Common myeloid progenitor, CD34-positive (primary cell): ENCODE measurements around the gene DIS3L2.
A peak's percentile ranks its signal among the peaks of the same experiment; 100 is the strongest.
"Not testable (repeated sequence)": the region's sequence is repeated elsewhere in the genome, so short reads cannot be mapped to it uniquely, and the experiment has no call there.

Experiments used
- CTCF ChIA-PET: fragments of 350-600 bp; sonication (Branson Sonifier 250); formaldehyde crosslinking; loops from one replicate; lab custom pipeline; 2021; ENCODE audit warnings: antibody characterized with exemption; lab: Charles Lee
- POLR2A ChIA-PET: fragments of 350-600 bp; sonication (Branson Sonifier 250); formaldehyde crosslinking; loops from one replicate; lab custom pipeline; 2021; ENCODE audit warnings: antibody characterized with exemption; lab: Charles Lee
- DNase-seq, 3 donors: peaks; one replicate each; pipeline versions ENCODE4 v3.0.0 to v3.0.0-alpha.2; 2013
- H3K27ac ChIP-seq, 2 experiments: 1 replicate in 1 of 2; 2 replicates in 1 of 2; pipeline ENCODE4 v1.7.0; 2013; ENCODE audit warnings: inconsistent platforms in 2 of 2, low read length in 2 of 2, mild to moderate bottlenecking in 2 of 2, low read depth in 1 of 2, moderate library complexity in 1 of 2; ENCODE audit not compliant: severe bottlenecking in 2 of 2, insufficient read depth in 1 of 2, poor library complexity in 1 of 2
- H3K27me3 ChIP-seq, 5 experiments: replicated peaks in 2 of 5; 1 replicate in 3 of 5; 2 replicates in 2 of 5; pipeline versions ENCODE4 v1.6.1 to v1.7.0; 2013; ENCODE audit warnings: low read length in 4 of 5, mild to moderate bottlenecking in 2 of 5, moderate library complexity in 2 of 5, inconsistent platforms in 1 of 5; ENCODE audit not compliant: insufficient read depth in 5 of 5, control insufficient read depth in 4 of 5
- H3K36me3 ChIP-seq, 4 experiments: 1 replicate in 2 of 4; 2 replicates in 2 of 4; pipeline versions ENCODE4 v1.6.1 to v1.7.0; 2013; ENCODE audit warnings: low read length in 3 of 4, control low read depth in 1 of 4, mild to moderate bottlenecking in 1 of 4; ENCODE audit not compliant: control insufficient read depth in 4 of 4, insufficient read depth in 4 of 4
- H3K4me1 ChIP-seq, 4 experiments: 1 replicate in 3 of 4; 2 replicates in 1 of 4; pipeline versions ENCODE4 v1.6.1 to v1.7.1; 2013; ENCODE audit warnings: low read length in 3 of 4, mild to moderate bottlenecking in 3 of 4, control low read depth in 1 of 4, inconsistent platforms in 1 of 4, moderate library complexity in 1 of 4; ENCODE audit not compliant: control insufficient read depth in 4 of 4, insufficient read depth in 4 of 4; ENCODE audit errors: control extremely low read depth in 1 of 4
- H3K4me3 ChIP-seq, 7 experiments: 1 replicate in 4 of 7; 2 replicates in 3 of 7; pipeline versions ENCODE4 v1.5.1 to v1.7.0; 2013; ENCODE audit warnings: mild to moderate bottlenecking in 7 of 7, low read length in 6 of 7, moderate library complexity in 6 of 7, inconsistent platforms in 2 of 7, low read depth in 2 of 7, control low read depth in 1 of 7; ENCODE audit not compliant: insufficient read depth in 4 of 7, control insufficient read depth in 1 of 7; ENCODE audit errors: extremely low read depth in 1 of 7
- H3K9me3 ChIP-seq, 5 experiments: 1 replicate in 4 of 5; 2 replicates in 1 of 5; pipeline versions ENCODE4 v1.6.1 to v1.7.1; 2013; ENCODE audit warnings: low read length in 4 of 5, mild to moderate bottlenecking in 2 of 5, inconsistent platforms in 1 of 5, low read depth in 1 of 5, moderate library complexity in 1 of 5; ENCODE audit not compliant: control insufficient read depth in 4 of 5, insufficient read depth in 2 of 5; ENCODE audit errors: control extremely low read depth in 1 of 5
- WGBS: methylation state at CpG from one replicate; pipeline ENCODE4 v1.1.5; 2013; ENCODE audit not compliant: insufficient coverage; 5-methylcytosine and 5-hydroxymethylcytosine counted together

DIS3L2 gene

GRCh38 chr2:232382331-232383225, 421.1 kb downstream of the DIS3L2 start:
- ChIA-PET CTCF (interaction anchor here (0.5 to 1.0 kb wide), 5 partner anchors 13 to 39 kb away, joined by 3 to 5 read pairs (median 3); no protein-coding TSS in a partner anchor), POLR2A (no interaction called here)
- no peaks in the 10 kb centered on the region for H3K9me3 ChIP-seq
- H3K36me3 ChIP-seq: no peaks in the 10 kb centered on the region
- no peak for DNase-seq
- WGBS: 84% methylated on average over 9 of the region's 18 CpGs
- peaks cover 0 to 26% (median 16%) of the 10 kb centered on the region in 4 experiments for H3K4me1 ChIP-seq
- H3K27ac ChIP-seq: no peak overlapping the region
- peaks cover 0 to 18% (median 0%) of the 10 kb centered on the region in 5 experiments for H3K27me3 ChIP-seq
- H3K4me3 ChIP-seq: no peak overlapping the region

- ChIA-PET POLR2A (no interaction called here), CTCF (interaction anchor here (1.0 to 2.4 kb wide), 6 partner anchors 10 to 484 kb away, joined by 3 to 7 read pairs (median 4); no protein-coding TSS in a partner anchor)
- H3K27me3 ChIP-seq: peaks cover 0 to 22% (median 0%) of the 10 kb centered on the region in 5 experiments
- H3K4me3 ChIP-seq: no peak overlapping the region
- peak in 1 of 3 donors; percentile 28 for DNase-seq
- peaks cover 0 to 33% (median 17%) of the 10 kb centered on the region in 4 experiments for H3K4me1 ChIP-seq
- no peaks in the 10 kb centered on the region for H3K9me3 ChIP-seq
- 92% methylated on average over 1 of the region's 1 CpG for WGBS
- no peak overlapping the region for H3K27ac ChIP-seq
- no peaks in the 10 kb centered on the region for H3K36me3 ChIP-seq
Measured at GRCh38 chr2:232384466-232384865, 423.0 kb downstream of the DIS3L2 start.

GRCh38 chr2:232385058-232385457, 423.5 kb downstream of the DIS3L2 start:
- DNase-seq, H3K4me3 ChIP-seq, H3K27ac ChIP-seq, H3K36me3 ChIP-seq, H3K9me3 ChIP-seq, POLR2A ChIA-PET: not testable (repeated sequence)
- peaks cover 0 to 38% (median 18%) of the 10 kb centered on the region in 4 experiments for H3K4me1 ChIP-seq
- peaks cover 0 to 22% (median 0%) of the 10 kb centered on the region in 5 experiments for H3K27me3 ChIP-seq
- CTCF ChIA-PET: interaction anchor here (1.0 to 2.4 kb wide), 5 partner anchors 11 to 484 kb away, joined by 3 to 7 read pairs (median 4); no protein-coding TSS in a partner anchor

- peak; percentile 71 to 90 (median 82) for DNase-seq
- Histone ChIP-seq H3K27me3 (peaks cover 0 to 26% (median 0%) of the 10 kb centered on the region in 5 experiments), H3K4me1 (peaks cover 0 to 46% (median 24%) of the 10 kb centered on the region in 4 experiments), H3K36me3 (no peaks in the 10 kb centered on the region), H3K4me3 (peak overlapping the region in 2 of 7 experiments; percentile 32 to 58), H3K9me3 (no peaks in the 10 kb centered on the region), H3K27ac (no peak overlapping the region)
- POLR2A ChIA-PET: interaction anchor here (0.7 kb wide), 1 partner anchor 249 kb away, joined by 3 read pairs; no protein-coding TSS in a partner anchor
- 36% methylated on average over 23 of the region's 24 CpGs for WGBS
- CTCF ChIA-PET: interaction anchor here (1.0 to 2.4 kb wide), 5 partner anchors 11 to 53 kb away, joined by 3 to 7 read pairs (median 4); no protein-coding TSS in a partner anchor
Measured at GRCh38 chr2:232385660-232386489, 424.4 kb downstream of the DIS3L2 start.

- CTCF ChIA-PET: interaction anchor here (0.6 to 2.4 kb wide), 5 partner anchors 12 to 56 kb away, joined by 3 to 7 read pairs (median 3); no protein-coding TSS in a partner anchor
- Histone ChIP-seq H3K4me3 (peak overlapping the region in 3 of 7 experiments; percentile 32 to 58 (median 36)), H3K4me1 (peaks cover 0 to 49% (median 26%) of the 10 kb centered on the region in 4 experiments), H3K9me3 (no peaks in the 10 kb centered on the region), H3K27ac (no peak overlapping the region), H3K36me3 (no peaks in the 10 kb centered on the region), H3K27me3 (peaks cover 0 to 27% (median 0%) of the 10 kb centered on the region in 5 experiments)
- 77% methylated on average over 15 of the region's 23 CpGs for WGBS
- peak in 1 of 3 donors; percentile 42 for DNase-seq
- POLR2A ChIA-PET: interaction anchor here (0.7 kb wide), 1 partner anchor 250 kb away, joined by 3 read pairs; no protein-coding TSS in a partner anchor
Measured at GRCh38 chr2:232386490-232386739, 424.9 kb downstream of the DIS3L2 start.
